ENCODE measurements around the gene AURKB. TPM values are rescaled to one million over a fixed set of nuclear protein-coding genes. Genes with fewer than 3 reads are reported as not detected.
"Not testable (repeated sequence)": the region's sequence is repeated elsewhere in the genome, so short reads cannot be mapped to it uniquely, and the experiment has no call there.

The AURKB gene
- total RNA-seq, 6 experiments from 2014 or later: 0.26 to 3.9 (median 1.5) TPM

GRCh38 chr17:8176197-8176940, 34.0 kb downstream of the AURKB start, which contains the start of gene TMEM107:
Gene TMEM107, minus strand, starts transcription at chr17:8176380. Its CDS starts 94 bp downstream, at chr17:8176286.
- 1% methylated on average over 13 of the region's 56 CpGs for WGBS (ENCODE audit: insufficient coverage, low coverage, low lambda C conversion rate, missing lambda C conversion rate)
- peak within 1 kb of the TSS; percentile 17 to 79 (median 62) for H3K27ac ChIP-seq
- no peaks in the 10 kb centered on the region for H3K36me3 ChIP-seq
- peak within 1 kb of the TSS; percentile 52 to 71 (median 61) for H3K4me3 ChIP-seq
- H3K4me1 ChIP-seq: peaks cover 0 to 24% (median 4%) of the 10 kb centered on the region in 4 donors
- no peaks in the 10 kb centered on the region for H3K27me3 ChIP-seq
- no peak for TF ChIP-seq POLR2A (IDR thresholded peaks at IDR 0.05)
- TF ChIP-seq, protein P1, sequence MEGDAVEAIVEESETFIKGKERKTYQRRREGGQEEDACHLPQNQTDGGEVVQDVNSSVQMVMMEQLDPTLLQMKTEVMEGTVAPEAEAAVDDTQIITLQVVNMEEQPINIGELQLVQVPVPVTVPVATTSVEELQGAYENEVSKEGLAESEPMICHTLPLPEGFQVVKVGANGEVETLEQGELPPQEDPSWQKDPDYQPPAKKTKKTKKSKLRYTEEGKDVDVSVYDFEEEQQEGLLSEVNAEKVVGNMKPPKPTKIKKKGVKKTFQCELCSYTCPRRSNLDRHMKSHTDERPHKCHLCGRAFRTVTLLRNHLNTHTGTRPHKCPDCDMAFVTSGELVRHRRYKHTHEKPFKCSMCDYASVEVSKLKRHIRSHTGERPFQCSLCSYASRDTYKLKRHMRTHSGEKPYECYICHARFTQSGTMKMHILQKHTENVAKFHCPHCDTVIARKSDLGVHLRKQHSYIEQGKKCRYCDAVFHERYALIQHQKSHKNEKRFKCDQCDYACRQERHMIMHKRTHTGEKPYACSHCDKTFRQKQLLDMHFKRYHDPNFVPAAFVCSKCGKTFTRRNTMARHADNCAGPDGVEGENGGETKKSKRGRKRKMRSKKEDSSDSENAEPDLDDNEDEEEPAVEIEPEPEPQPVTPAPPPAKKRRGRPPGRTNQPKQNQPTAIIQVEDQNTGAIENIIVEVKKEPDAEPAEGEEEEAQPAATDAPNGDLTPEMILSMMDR (IDR thresholded peaks at IDR 0.05): no peak
- intact Hi-C loops (cut with DNase I): no loop called here
- peak; percentile 88 to 91 (median 90) for DNase-seq
- ATAC-seq: peak; percentile 70 to 76 (median 73)
- no peaks in the 10 kb centered on the region for H3K9me3 ChIP-seq

DNA sequence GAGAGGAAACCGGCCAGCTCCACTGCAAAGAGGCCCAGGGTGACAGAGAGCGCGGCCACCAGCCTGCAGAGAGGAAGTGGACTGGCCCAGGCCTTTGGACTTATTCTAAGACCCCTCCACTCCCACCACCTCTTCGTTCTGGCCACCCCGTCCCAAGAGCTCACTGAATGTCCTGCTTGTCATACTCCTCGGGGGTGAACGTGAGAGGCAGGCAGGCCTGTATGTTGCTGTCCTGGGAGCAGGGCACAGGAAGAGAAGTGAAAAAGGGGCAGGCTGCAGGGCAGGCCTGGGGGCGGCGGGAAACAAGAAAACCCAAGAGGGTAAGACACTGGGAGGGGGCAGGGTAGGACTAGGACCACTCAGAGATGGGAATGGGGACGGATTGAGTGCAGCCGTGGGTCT, 34.6 kb downstream of the AURKB start:
- Histone ChIP-seq H3K27me3 (no peaks in the 10 kb centered on the region), H3K4me1 (peaks cover 0 to 24% (median 4%) of the 10 kb centered on the region in 4 donors), H3K36me3 (no peaks in the 10 kb centered on the region), H3K4me3 (peak overlapping the region; percentile 52 to 71 (median 61)), H3K27ac (peak overlapping the region in 2 of 3 donors; percentile 62 to 79), H3K9me3 (no peaks in the 10 kb centered on the region)
- WGBS (ENCODE audit: insufficient coverage, low coverage, low lambda C conversion rate, missing lambda C conversion rate): 0% methylated on average over 8 of the region's 11 CpGs
- no peak for TF ChIP-seq POLR2A (IDR thresholded peaks at IDR 0.05)
- TF ChIP-seq, protein P1 (IDR thresholded peaks at IDR 0.05): no peak
- intact Hi-C loops (cut with DNase I): no loop called here
- ATAC-seq: peak in 2 of 4 donors; percentile 1 to 2
- DNase-seq: peak in 1 of 3 donors; percentile 38

- intact Hi-C loops (cut with DNase I): no loop called here
- no peaks in the 10 kb centered on the region for H3K9me3 ChIP-seq
- DNase-seq (peak in 1 of 3 donors; percentile 4), ATAC-seq (no peak)
- no peaks in the 10 kb centered on the region for H3K27me3 ChIP-seq
- peak overlapping the region in 2 of 3 donors; percentile 38 to 52 for H3K4me3 ChIP-seq
- H3K36me3 ChIP-seq: no peaks in the 10 kb centered on the region
- peaks cover 0 to 24% (median 4%) of the 10 kb centered on the region in 4 donors for H3K4me1 ChIP-seq
- TF ChIP-seq, protein P1 (IDR thresholded peaks at IDR 0.05): no peak
- no peak for TF ChIP-seq POLR2A (IDR thresholded peaks at IDR 0.05)
- H3K27ac ChIP-seq: peak overlapping the region; percentile 92 to 98 (median 93)
- WGBS (ENCODE audit: insufficient coverage, low coverage, low lambda C conversion rate, missing lambda C conversion rate): 5% methylated on average over 14 of the region's 14 CpGs
These were observed 36.5 kb downstream of the AURKB start for GRCh38 chr17:8173871-8174322.

DNA sequence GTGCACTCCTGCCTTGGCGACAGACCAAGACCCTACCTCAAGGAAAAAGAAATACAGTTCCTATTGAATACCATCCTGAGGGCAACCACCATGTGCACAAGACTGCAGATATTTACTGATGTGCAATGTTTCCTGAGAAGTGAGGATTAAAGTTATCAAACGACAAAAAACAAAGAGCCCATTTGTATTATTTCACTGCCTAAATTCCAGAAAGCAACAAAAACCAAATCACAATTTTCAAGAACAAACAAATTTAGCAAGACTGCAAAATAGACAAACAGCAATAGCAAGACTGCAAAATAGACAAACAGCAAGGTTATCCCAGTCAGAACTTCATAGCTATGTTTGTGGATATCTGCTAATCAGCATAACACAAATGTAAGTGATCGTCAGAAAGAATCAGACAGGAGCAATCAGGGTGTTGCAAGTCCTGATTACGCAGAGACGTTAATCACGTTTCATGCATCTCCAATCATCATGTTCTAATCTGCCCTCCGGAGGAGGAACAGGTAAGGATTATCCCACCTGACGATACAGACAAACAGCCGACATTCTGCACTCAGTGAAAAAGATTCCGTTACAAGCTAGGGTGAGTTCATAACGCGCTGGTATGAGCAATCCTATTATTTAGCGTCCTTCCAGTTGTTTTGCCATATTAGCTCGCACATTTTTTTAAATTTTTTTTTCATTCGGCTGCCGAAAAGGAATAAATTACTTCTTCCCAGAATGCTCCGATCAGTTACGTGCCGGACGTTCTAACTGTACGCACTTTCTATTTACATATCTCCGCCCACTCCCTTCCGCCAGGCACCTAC, 37.1 kb downstream of the AURKB start:
- DNase-seq (peak; percentile 71 to 85 (median 78)), ATAC-seq (peak; percentile 81 to 91 (median 86))
- Histone ChIP-seq H3K27me3 (no peaks in the 10 kb centered on the region), H3K36me3 (no peaks in the 10 kb centered on the region), H3K4me3 (peak overlapping the region in 2 of 3 donors; percentile 38 to 52), H3K27ac (peak overlapping the region; percentile 92 to 98 (median 93)), H3K4me1 (peaks cover 0 to 24% (median 4%) of the 10 kb centered on the region in 4 donors), H3K9me3 (no peaks in the 10 kb centered on the region)
- intact Hi-C loops (cut with DNase I): no loop called here
- under 1% methylated on average over 23 of the region's 23 CpGs for WGBS (ENCODE audit: insufficient coverage, low coverage, low lambda C conversion rate, missing lambda C conversion rate)
- TF ChIP-seq POLR2A (IDR thresholded peaks at IDR 0.05): peak; percentile 100
- TF ChIP-seq, protein P1 (IDR thresholded peaks at IDR 0.05): no peak

GRCh38 chr17:8170186-8170585, 40.2 kb downstream of the AURKB start:
- WGBS (ENCODE audit: insufficient coverage, low coverage, low lambda C conversion rate, missing lambda C conversion rate): 90% methylated on average over 10 of the region's 19 CpGs
- H3K4me1 ChIP-seq; ATAC-seq; DNase-seq; H3K9me3 ChIP-seq; H3K27ac ChIP-seq; intact Hi-C loops (cut with DNase I); H3K36me3 ChIP-seq; H3K27me3 ChIP-seq; H3K4me3 ChIP-seq: not testable (repeated sequence)

Measured in right lobe of liver (tissue), 6 donors.